Adipocyte (in vitro differentiated cells): Measurements from ENCODE around the gene CHERP.

Experiments used
- DNase-seq: peaks from one replicate; pipeline ENCODE4 v3.0.0-alpha.2; 2015; ENCODE audit warnings: low read depth
- H3K27me3 ChIP-seq: replicated peaks from 2 replicates; pipeline ENCODE4 v1.7.0; 2013; ENCODE audit warnings: mild to moderate bottlenecking, low read length, moderate library complexity; ENCODE audit not compliant: control insufficient read depth, insufficient read depth
- H3K36me3 ChIP-seq: 2 replicates; pipeline ENCODE4 v1.7.0; 2013; ENCODE audit warnings: low read length, mild to moderate bottlenecking, moderate library complexity; ENCODE audit not compliant: control insufficient read depth, insufficient read depth, severe bottlenecking
- H3K4me1 ChIP-seq: 2 replicates; pipeline ENCODE4 v1.7.0; 2013; ENCODE audit warnings: mild to moderate bottlenecking, low read length, moderate library complexity; ENCODE audit not compliant: control insufficient read depth, insufficient read depth
- H3K4me3 ChIP-seq: 2 replicates; pipeline ENCODE4 v1.7.0; 2013; ENCODE audit warnings: mild to moderate bottlenecking, low read length, moderate library complexity
- H3K9ac ChIP-seq: 2 replicates; pipeline ENCODE4 v1.7.0; 2013; ENCODE audit warnings: mild to moderate bottlenecking, low read length, moderate library complexity
- H3K9me3 ChIP-seq: 2 replicates; pipeline ENCODE4 v1.7.0; 2013; ENCODE audit warnings: mild to moderate bottlenecking, low read length, moderate library complexity; ENCODE audit not compliant: control insufficient read depth

Gene CHERP

DNA sequence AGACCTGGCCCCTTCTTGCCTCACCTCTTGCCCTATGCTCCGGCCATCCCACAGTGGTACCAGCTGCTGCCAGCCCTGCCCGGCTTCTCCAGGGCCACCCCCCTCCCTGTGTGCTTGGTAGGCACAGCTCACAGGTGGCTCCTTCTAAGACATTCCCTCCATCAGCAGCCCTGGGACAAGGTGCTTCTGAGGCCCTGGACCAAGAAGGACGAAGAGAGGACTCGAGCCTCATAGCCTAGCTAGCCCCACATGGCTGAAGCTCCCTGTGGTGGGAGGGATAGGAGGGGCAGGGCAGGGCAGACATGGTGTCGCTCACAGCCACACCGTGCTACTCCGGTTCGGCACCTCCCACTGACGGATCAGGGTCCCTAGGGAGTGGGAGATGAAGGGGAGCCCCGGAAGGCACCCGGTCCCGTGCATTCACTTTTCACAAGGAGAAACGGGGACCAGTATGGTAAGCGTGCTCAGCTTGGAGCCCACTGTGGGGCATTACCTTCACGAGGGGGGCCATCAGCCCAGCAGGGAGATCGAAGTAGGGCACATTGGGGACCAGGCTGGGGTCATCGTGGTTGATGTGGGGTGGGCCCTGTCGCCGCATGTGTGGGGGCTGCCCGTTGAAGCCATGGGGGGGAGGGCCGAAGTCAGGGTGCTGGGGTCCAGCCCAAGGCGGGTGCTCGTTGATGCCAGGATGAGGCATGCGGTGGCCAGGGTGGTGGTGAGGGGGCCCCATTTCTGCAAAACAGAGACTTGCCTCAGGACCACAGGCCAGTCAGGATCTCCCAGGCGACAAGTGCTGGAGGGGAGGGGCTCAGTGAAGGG, 19.5 kb downstream of the CHERP start:
- no peaks in the 10 kb centered on the region for H3K9me3 ChIP-seq
- no peak overlapping the region for H3K9ac ChIP-seq
- no peak for DNase-seq
- no peak overlapping the region for H3K4me3 ChIP-seq
- H3K36me3 ChIP-seq: peaks cover 94% of the 10 kb centered on the region
- no peaks in the 10 kb centered on the region for H3K27me3 ChIP-seq
- H3K4me1 ChIP-seq: no peaks in the 10 kb centered on the region

DNA sequence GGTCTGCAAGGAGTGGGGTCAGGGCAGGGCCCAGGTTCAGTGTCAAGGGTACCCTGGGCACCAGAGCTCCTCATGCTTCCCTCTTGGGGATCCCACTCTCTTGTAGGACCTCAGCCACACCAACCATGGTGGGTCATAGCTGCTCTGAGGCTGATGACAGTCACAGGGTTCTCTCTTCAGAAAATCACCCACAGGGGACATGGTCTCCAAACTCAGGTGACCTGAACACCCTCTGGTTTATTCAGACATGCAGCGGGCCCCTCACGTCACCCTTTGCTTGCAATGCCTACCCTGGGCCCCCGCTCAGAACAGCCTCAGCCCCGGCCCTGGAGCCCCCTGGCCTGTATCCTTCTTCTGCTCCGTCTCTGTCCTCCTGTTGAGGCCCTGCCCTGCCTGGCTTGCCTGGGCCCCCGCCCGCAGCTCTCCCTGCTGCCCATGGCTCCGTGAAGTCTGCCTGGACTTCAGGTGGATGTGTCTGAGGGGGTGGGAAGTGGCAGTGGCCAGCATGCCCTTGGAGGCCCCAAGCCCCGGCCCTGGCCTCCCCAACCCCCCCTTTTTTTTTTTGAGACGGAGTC, 20.4 kb downstream of the CHERP start:
- Histone ChIP-seq H3K36me3 (peaks cover 94% of the 10 kb centered on the region), H3K27me3 (no peaks in the 10 kb centered on the region), H3K4me1 (no peaks in the 10 kb centered on the region), H3K9ac (no peak overlapping the region), H3K9me3 (no peaks in the 10 kb centered on the region), H3K4me3 (no peak overlapping the region)
- DNase-seq: no peak

- no peak overlapping the region for H3K4me3 ChIP-seq
- H3K9ac ChIP-seq: no peak overlapping the region
- H3K9me3 ChIP-seq: no peaks in the 10 kb centered on the region
- no peaks in the 10 kb centered on the region for H3K27me3 ChIP-seq
- no peaks in the 10 kb centered on the region for H3K4me1 ChIP-seq
- peaks cover 91% of the 10 kb centered on the region for H3K36me3 ChIP-seq
- no peak for DNase-seq
Measured at GRCh38 chr19:16520986-16521624, 21.1 kb downstream of the CHERP start.

GRCh38 chr19:16520074-16520973, 21.9 kb downstream of the CHERP start:
- H3K27me3 ChIP-seq: no peaks in the 10 kb centered on the region
- peaks cover 83% of the 10 kb centered on the region for H3K36me3 ChIP-seq
- no peak overlapping the region for H3K9ac ChIP-seq
- H3K4me3 ChIP-seq: no peak overlapping the region
- no peaks in the 10 kb centered on the region for H3K9me3 ChIP-seq
- DNase-seq: no peak
- no peaks in the 10 kb centered on the region for H3K4me1 ChIP-seq

- Histone ChIP-seq H3K9ac (no peak overlapping the region), H3K4me1 (no peaks in the 10 kb centered on the region), H3K27me3 (no peaks in the 10 kb centered on the region), H3K36me3 (peaks cover 77% of the 10 kb centered on the region), H3K9me3 (no peaks in the 10 kb centered on the region), H3K4me3 (no peak overlapping the region)
- no peak for DNase-seq
Measured at GRCh38 chr19:16519230-16519687, 23.0 kb downstream of the CHERP start.

- DNase-seq: no peak
- no peak overlapping the region for H3K9ac ChIP-seq
- H3K36me3 ChIP-seq: peaks cover 72% of the 10 kb centered on the region
- no peaks in the 10 kb centered on the region for H3K27me3 ChIP-seq
- H3K9me3 ChIP-seq: no peaks in the 10 kb centered on the region
- H3K4me1 ChIP-seq: no peaks in the 10 kb centered on the region
- no peak overlapping the region for H3K4me3 ChIP-seq
Measured at GRCh38 chr19:16518483-16519229, 23.6 kb downstream of the CHERP start.

DNA sequence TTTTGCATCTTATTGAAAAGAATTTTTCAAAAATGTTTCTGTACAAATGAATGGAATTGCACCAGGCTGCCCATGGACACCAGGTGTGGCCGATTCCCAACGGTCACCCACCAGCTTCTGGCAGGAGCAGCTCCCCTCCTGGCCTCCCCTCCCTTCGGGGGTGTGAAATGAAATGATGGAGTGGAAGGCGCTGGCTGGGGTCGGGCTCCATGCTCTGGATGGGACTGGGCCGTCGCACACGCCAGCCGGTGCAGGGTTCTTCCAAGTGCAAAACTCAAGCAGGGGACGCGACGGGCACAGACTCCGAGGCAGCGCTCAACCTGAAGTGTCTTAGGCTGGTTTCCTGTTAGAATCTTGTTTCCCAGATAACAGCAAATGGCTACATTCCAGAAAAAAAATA, 24.2 kb downstream of the CHERP start:
- H3K9ac ChIP-seq: no peak overlapping the region
- no peak overlapping the region for H3K4me3 ChIP-seq
- peaks cover 70% of the 10 kb centered on the region for H3K36me3 ChIP-seq
- no peaks in the 10 kb centered on the region for H3K9me3 ChIP-seq
- H3K27me3 ChIP-seq: no peaks in the 10 kb centered on the region
- H3K4me1 ChIP-seq: no peaks in the 10 kb centered on the region
- DNase-seq: no peak

GRCh38 chr19:16516923-16517610, 25.2 kb downstream of the CHERP start:
- H3K4me3 ChIP-seq: no peak overlapping the region
- peaks cover 68% of the 10 kb centered on the region for H3K36me3 ChIP-seq
- no peak for DNase-seq

GRCh38 chr19:16516381-16516780, 25.9 kb downstream of the CHERP start:
- Histone ChIP-seq H3K36me3 (peaks cover 63% of the 10 kb centered on the region), H3K27me3 (no peaks in the 10 kb centered on the region), H3K9me3 (no peaks in the 10 kb centered on the region), H3K9ac (no peak overlapping the region), H3K4me1 (no peaks in the 10 kb centered on the region), H3K4me3 (no peak overlapping the region)
- no peak for DNase-seq

More at GRCh38 chr19:16516923-16517610, 25.2 kb downstream of the CHERP start:
- Histone ChIP-seq H3K27me3 (no peaks in the 10 kb centered on the region), H3K9ac (no peak overlapping the region), H3K4me1 (no peaks in the 10 kb centered on the region), H3K9me3 (no peaks in the 10 kb centered on the region)

DNA sequence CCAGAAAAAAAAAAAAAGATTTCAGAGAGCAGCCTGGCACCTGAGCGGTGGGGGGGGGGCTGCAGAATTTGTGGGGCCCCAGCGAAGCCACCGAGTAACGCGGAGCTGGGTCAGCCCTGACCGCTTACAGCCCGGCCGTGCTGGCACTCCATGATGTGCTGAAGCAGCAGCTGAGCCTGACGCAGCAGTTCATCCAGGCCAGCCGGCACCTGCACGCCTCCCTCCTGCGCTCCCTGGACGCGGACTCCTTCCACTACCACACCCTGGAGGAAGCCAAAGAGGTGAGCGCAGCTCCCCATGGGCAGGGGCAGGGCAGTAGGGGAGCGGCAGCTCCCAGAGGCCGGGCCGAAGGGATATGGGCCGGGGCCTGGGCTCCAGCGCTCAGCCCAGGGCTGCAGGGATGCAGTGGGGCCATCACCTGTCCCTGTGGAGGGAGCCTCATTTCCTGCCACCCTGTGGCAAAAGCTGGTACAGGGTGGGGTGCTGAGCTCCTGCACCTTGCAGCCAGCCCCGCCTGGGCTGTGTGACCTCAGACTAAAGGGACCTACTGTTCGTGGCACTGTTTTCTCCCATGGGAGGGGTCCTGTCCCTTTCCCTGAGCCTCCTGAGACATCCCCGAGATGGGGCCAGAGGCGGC, 27.7 kb downstream of the CHERP start:
- no peak for DNase-seq
- peaks cover 44% of the 10 kb centered on the region for H3K36me3 ChIP-seq
- H3K9me3 ChIP-seq: no peaks in the 10 kb centered on the region
- no peak overlapping the region for H3K4me3 ChIP-seq
- H3K27me3 ChIP-seq: no peaks in the 10 kb centered on the region
- peaks cover 9% of the 10 kb centered on the region for H3K4me1 ChIP-seq
- no peak overlapping the region for H3K9ac ChIP-seq
